ENCODE data around the gene SEH1L.
"Not testable (repeated sequence)": the region's sequence is repeated elsewhere in the genome, so short reads cannot be mapped to it uniquely, and the experiment has no call there.

Gene SEH1L

DNA sequence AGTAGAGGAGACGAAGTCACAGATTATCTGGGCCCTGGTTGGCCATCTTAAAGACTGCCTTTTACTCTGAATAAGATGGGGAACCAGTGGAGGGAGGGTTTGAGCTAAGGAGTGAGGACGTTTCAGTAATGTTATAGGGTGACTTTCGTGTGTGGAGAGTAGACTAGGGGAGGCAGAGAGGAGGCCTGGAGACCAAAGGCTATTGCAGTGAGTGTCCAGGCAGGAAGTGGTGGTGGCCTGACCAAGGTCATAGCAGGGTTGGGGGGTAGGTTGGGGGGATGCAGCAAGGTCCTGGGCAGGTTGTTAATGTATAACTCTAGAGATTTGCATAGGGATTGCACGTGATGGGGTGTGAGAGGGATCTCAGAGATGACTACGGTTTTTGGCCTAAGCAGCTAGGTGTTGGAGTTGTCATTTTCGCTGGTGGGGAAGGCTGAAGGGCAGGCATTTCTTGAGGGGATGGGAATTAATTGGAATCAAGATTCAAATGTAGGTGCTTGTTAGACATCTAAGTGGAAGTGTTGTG, 48.2 kb downstream of the SEH1L start:
- no peak for DNase-seq (ENCODE audit: low spot score)

DNA sequence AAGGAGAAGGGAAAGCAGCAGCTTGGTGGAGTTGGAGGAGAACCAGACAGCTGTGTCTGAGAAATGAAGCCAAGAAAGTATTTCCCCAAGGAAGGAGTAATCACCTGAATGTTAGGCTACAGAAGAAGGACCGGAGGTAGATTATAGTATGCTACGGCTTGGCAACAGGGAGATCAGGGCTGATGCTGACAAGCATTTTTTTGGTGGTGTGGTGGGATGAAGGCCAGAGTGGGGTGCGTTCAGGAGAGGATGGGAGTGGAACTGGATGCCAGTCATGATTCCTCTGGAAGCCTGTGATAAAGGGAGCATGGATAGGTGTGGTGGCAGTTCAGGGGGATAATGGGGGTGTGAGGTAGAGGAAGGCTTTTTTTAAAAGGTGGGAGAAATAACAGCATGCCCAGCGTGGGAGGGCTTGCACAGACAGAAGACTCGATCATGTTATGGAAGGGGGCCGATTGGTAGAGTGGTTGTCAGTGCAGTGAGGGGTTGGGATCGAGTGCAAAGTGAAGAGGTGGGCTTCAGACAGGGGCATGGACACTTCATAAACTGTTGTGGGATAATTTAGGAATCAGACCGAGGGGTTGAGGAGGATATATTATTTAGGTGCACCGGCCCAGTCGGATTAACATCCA, 49.0 kb downstream of the SEH1L start:
- no peak for DNase-seq (ENCODE audit: low spot score)

DNA sequence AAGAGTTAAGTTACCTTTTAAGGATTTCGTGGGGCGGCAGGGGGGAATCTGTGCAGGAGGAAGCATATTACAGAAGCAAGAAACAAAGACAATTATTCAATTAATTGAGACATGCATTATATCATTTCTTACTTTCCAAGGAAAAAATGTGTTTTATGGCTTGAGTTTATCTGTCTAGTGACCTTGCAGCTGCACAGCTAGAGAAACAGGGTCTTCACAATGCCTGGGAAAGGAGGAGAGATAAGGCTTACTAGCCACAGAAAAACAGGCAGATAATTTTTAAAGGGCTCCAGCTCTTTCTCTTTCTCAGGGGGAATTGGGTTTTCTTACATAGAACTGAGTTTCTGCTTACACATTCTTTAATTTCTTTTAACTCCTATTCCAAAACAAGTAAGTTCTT, 49.5 kb downstream of the SEH1L start:
- DNase-seq (ENCODE audit: low spot score), result not testable (repeated sequence)

DNA sequence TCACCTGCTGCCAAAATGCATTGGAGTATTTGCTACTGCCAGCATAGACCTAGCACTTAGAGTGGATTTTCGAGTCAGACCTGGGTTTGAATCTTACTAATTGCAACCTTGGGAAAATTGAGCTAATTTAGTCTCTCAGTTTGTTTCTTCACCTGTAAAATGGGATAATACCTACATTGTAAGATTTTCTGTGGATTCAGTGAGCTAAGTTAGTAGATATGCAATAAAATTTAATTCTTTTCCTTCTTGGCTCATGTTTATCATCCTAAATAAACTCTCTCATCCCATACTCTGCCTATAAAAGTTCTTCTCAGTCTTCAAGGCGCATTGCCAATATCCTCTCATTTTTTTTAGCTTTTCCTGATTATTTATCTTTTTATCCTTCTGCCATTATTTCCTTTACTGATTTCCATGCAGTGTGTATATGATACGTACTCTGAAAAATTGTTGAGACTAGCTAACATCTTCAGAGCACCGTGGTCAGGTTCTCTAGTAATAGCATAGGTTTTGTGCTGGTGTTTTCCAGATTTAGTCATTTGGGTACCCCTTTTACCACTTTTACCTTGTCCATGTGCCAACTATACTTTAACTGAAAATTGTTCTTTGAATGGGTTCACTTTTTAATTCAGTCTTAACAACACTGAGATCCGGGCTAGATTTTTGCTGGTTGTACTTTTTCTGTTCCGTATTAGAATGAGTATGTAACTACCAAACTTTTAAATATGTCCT, 50.7 kb downstream of the SEH1L start:
- DNase-seq (ENCODE audit: low spot score), result no peak

DNA sequence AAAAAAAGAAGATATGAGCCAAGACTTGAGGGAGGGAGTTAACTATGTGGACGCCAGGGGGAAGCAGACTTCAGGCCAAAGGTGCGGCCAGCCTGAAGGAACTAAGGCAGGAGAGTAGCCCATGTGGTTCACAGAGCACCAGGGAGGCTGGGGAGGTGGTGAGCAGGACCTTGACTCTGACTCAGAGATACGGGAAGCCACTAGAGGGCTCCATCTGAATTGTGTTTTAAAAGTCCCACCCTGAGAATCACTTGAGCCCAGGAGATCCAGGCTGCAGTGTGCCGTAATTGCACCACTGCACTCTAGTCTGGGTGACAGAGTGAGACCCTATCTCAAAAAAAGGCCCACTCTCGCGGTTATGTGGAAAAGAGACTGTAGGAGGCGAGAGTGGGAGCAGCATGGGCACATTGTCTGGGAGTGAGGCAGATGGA, 55.7 kb downstream of the SEH1L start:
- no peak for DNase-seq (ENCODE audit: low spot score)

DNA sequence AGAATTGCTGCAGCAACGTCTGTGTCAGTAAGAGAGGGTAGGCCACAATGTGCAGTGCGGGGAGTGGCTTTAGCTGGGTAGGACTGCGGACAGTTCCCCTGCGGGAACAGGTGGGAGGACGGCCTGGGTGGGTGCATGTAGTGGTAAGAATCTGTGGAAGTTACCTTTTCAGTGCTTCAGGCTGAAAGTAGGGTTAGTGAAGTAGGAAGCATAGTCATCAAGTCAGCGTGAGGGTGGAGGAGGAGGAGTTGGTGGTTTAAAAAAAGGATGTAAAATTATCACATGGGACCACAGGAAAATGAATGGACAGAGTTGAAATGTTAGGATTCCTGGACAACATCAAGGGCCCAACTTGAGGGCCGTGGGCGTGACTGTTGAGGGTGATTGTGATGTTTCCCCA, 56.6 kb downstream of the SEH1L start:
- DNase-seq (ENCODE audit: low spot score), result no peak

DNA sequence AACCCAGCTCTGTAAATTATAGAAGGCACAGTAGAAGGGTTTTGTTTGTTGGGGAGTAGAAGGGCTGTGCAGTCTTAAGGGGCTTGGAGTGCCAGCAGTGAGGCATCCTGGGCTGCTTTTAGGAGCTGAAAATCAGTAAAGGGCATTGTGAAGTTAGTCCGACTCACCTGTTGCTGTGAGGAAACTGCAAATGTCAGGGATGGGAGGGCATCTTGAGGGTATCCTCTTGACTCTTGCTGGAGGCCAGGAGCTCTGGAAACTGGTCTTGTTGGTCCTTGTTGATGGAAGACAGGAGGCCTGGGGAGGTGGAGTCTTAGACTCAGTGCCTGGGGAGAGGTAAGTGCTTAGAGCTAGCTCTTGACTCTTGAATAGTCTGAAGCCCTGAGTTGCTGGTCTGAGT, 57.5 kb downstream of the SEH1L start:
- no peak for DNase-seq (ENCODE audit: low spot score)

DNA sequence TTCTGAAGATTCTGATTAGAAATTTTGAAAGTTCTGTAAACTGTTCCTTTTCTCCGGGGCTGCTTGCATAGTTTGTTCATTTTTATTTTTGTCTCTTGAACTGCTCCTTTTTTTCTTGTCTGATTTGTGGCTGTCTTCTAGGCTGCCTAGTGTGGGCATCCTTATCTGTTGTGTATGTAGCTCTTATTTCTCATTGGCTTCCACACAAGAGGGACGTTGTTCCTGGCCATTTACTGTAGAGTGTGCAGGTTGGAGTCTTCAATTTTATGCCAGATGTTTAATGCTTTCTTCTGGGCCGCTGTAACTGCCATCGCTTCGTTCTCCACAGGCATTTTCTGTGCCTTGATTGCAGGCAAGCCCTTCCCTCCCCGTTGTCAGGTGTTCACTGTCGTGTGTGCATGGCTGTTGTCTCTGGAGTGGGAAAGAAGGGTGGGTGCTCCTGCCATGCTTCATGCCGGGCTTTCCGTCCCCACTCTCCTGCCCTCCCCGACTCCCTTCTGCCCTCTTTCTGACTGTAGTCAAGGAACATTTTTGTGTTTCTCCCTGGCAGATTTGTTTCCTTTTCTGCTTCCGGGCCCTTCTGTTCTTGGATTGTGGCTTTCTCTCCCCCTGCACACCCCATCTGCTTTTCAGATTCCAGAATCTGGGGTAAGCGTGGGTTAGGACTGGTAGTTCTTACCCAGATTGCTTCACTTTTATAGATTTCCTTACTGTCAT, 58.9 kb downstream of the SEH1L start:
- DNase-seq (ENCODE audit: low spot score), result no peak

DNA sequence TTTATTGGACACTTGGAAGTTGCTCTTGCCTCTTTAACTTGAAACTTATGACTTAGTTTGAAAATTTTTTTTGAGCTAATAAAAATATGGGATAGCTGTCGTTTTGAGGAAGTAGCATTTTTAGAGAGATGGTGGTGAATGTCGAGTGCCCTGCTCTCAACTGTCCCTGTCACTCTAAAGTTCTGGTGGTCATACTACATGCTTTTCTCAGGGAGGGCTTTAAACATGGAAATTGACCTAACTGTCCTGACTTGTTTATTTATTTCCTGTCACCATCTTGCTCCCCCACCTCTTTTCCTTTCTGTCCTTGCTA, 59.4 kb downstream of the SEH1L start:
- DNase-seq (ENCODE audit: low spot score), result no peak

DNA sequence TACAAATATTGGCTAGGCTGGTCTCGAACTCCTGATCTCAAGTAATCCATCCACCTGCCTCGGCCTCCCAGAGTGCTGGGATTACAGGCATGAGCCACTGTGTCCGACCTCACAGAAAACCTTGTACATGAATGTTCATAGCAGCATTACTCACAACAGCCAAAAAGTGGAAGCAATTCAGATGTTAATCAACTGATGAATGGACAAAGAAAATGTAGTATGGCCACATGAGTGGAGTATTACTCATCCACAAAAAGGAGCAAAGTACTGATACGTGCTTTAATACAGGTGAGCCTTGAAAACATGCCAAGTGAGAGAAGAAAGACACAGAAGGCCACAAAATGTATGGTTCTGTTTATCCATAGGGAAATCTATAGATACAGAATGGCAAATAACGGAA, 63.9 kb downstream of the SEH1L start:
- no peak for DNase-seq (ENCODE audit: low spot score)

DNA sequence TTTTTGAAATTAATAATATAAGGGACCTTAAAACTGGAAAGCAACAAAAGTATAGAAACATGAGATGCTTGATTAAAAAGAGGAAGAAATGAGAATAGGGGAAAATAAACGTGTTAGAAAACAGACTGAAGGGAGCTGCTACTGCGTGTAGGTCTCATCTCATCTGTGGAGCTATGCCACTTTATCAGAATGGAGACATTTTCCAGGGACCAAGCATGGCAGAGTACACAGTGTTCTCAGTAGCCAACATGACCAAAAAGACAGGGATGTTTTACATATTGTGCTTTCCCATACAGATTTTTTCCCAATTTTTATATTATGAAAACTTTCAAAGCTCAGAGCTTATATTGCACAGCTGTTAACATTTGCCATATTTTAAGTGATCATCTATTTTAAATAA, 66.4 kb downstream of the SEH1L start:
- no peak for DNase-seq (ENCODE audit: low spot score)

DNA sequence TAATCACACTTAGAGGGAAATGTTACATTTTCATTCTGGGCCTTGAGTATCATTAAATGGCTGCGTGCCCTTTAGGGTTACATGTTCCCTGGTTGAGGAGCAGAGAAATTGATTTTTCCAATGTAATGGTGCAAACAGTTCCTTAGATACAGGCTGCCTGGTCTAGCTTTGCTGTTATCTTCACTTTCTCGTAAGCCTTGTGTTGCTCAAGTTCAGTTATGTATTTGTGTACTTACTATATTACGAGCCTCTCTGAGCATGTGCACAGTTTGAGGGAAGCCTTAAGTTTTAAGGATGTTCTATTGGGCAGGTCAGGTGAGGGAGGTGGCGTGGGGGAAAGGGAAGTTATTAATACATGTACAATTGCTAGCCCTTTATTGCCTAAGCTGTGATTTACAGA, 67.0 kb downstream of the SEH1L start:
- DNase-seq (ENCODE audit: low spot score), result no peak

DNA sequence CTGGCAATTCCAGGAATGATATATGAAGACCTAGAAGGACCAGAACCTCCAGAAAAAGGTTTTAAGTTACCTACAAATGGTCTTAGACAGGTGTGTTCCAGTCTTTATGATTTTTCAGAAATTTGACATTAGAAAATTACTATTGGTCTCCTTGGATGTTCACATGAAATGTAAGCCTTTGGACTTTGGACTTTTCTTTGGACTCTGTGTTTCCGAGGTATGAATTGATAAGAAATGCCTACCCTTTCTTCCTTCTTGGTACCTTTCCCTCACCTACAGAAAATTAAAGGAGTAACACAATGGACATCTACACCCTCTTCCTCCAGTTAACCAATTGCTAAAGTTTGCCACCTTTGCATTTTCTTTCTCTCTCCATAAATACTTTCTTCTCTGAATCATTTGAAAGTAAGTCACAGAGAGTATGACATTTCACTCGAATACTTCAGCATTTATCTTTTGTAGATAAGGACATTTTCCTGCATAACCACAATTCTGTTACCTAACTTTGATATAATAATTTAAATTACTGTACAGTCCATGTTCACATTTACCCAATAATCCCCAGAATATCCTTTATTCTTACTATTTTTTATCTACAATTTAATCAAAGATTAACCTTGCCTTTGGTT, 69.5 kb downstream of the SEH1L start:
- no peak for DNase-seq (ENCODE audit: low spot score)

DNA sequence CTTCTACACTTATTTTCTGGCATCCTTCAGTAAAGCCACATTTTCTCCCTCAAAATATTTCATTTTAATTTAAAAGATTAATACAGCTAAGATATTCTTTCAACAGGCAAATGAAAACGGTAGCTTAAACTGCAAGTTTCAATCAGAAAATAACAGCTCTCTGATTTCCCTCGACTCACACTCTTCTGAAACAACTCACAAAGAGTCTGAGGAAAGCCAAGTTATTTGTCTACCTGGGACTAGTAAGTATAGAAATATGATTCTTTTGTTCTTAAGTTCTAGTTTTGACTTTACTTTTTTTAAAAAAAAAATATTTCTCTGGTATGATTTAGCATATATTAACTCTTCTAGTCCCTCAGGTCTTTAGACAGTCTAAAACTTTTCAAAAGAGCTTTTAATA, 70.6 kb downstream of the SEH1L start:
- DNase-seq (ENCODE audit: low spot score), result no peak

DNA sequence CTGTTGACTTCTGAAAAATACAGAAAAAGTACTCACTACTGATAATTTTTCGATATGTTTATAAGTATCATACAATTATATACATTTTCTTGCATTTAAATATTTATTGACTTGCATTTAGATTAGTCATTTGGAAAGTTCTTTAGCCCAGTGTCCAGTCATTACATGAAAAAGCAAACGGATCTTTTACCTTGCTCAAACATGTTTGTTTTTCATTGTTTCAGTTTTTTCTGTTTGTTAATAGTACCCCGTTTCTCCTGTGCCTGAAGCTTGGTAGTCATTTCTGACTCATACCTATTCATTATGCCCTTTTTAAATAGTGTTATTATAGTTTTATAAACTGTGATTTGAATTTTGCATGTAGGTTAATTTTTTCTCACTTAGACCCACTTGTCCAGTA, 71.5 kb downstream of the SEH1L start:
- DNase-seq (ENCODE audit: low spot score), result no peak

DNA sequence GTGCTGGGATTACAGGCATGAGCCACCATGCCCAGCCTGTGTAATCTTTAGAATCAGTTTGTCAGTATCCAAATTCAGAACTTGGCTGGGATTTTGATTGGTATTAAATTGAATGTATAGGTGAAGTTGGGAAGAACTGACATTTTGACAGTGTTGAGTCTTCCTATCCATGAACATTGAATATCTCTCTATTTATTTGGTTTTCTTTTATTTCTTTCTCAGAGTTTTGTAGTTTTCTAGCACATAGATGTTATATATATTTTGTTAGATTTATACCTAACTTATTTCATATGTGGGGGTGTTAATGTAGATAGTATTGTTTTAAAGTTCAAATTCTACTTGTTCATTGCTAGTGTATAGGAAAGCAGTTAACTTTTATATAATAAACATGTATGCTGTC, 74.8 kb downstream of the SEH1L start:
- DNase-seq (ENCODE audit: low spot score), result no peak

DNA sequence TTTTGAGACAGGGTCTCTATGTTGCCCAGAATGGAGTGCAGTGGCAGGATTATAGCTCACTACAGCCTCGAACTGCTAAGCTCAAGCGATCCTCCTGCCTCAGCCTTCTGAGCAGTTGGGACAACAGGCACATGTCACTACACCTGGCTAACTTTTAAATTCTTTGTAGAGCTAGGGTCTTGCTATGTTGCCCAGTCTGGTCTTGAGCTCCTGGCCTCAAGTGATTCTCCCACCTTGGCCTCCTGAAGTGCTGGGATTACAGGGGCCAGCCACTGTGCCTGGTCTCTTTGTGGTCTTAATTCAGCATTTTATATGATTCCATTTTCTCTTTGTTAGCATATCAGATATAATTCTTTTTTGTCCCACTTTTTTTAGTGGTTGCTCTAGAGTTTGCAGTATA, 77.4 kb downstream of the SEH1L start:
- no peak for DNase-seq (ENCODE audit: low spot score)

DNA sequence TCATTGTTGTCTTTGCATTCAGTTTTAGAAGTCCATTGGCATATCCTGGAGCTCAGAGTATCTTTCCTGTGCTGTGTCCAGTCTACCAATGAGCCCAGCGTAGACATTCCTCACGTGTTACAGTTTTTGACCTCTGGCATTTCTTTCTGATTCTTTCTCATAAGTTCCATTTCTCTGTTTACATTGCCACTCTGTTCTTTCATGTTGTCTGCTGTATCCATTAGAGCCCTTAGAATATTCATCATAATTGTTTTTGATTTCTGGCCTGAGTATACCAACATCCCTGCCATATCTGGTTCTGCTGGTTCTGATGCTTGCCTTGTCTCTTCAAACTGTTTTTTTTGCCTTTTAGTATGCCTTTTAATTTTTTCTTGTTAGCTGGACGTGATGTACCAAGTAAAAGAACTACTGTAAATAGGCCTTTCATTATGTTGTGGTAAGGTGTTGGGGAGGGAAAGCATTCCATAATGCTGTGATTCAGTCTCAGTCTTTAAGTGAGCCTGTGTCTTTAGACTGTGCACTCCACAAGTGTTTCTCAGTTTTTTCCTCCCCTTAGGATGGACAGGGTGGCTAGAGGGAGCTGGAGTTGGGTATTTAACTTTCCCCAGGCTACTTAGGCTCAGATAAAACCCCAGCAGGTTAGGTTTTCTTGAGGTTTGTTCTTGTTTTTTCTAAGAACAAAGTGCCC, 78.9 kb downstream of the SEH1L start:
- DNase-seq (ENCODE audit: low spot score), result no peak

DNA sequence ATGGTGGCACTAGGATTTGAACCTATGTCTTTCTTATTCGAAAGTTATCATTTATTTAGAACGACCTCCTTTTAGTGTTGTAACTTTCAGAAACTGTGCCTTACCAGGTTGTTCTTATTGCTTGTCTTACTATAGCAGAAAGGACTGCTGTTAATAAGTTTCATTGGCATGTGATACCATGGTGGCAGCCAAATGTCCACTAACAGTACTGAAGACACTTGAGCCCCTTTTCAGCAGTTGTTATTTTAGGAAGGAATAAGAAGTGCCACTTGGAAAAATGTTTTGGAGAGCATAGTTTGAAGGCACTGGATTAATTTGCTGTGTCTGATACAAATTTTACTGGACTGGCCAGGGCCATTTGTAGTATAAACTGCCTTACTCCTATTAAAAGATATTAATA, 81.1 kb downstream of the SEH1L start:
- no peak for DNase-seq (ENCODE audit: low spot score)

DNA sequence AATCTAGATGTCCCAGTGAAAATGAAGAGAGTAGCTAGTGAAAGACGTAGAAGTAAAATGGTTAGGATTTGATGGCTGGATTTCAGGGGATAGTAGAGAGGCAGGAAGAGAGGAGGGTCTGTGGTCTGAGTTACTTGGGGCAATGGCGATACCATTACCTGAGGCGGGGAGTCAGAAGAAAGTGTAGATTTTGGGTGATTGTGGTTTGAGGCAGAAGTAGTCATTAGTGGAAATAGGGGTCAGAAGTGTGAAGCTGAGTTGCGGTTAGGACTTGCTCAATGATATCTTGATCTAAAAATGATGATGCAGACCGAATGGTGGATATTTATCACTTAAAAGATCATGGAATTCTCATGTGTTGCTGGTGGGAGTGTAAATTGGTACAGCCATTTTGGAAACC, 84.4 kb downstream of the SEH1L start:
- no peak for DNase-seq (ENCODE audit: low spot score)

DNA sequence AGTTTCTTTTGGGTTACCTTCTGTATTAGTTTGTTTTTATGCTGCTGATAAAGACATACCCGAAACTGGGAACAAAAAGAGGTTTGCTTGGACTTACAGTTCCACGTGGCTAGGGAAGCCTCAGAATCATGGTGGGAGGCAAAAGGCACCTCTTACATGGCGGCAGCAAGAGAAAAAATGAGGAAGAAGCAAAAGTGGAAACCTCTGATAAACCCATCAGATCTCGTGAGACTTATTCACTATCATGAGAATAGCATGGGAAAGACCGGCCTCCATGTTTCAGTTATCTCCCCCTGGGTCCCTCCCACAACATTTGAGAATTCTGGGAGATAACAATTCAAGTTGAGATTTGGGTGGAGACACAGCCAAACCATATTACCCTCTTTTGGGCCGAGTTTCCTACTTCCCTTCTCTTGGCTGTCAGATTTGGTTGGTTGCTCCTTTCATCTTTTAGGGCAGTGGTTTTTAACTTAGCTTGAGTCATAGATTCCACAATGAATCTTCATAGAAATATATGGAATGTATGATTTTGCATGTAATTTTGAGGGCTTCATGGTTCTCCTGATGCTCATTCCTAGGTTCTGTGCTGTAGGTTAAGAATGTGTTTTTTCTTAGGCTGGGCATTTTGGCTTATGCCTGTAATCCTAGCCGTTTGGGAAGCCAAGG, 87.6 kb downstream of the SEH1L start:
- no peak for DNase-seq (ENCODE audit: low spot score)

All from left forelimb (tissue), 1 donor.